Pons (tissue), 1 donor: ENCODE data around the gene KCNG2.

ENCODE experiments used
- DNase-seq: peaks from one replicate; pipeline ENCODE4 v3.0.0-alpha.2; 2016; ENCODE audit warnings: low spot score

KCNG2 gene

DNA sequence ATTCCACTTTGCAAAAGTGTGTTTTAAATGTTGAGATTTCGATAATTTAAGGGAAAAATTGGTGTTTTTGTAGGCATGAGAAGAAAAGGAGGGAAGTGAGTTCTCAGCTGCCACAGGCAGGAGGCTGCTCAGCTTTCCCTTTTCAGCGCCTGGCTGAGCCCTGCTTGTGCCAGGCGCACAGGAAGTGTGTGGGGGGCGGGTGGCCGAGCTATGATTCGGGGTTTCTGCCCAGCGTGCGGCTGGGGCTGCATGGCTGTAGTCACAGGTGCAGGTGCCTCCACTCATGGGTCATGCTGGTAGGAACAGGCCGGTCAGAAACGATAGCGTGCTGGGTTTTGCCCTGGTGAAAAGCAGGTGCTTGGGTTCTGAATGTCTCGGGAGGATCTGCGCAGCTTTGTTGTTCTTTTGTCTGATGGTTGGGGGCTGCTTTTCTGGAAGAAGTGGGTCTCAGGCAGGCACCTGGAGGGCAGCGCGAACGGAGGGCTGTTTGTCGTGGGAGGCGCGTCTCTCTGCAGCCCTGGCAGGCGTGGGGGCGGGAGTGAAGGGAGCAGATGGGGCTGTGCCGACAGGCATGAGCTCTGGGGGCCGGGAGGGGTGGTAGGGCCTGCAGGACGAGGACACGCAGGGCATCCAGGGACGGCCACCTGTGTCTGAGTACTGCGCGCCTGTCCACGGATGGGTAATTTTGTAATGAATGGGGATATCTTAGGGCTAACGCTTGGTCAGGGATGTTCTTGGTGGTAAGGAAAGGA, 2.1 kb downstream of the KCNG2 start:
- no peak for DNase-seq

DNA sequence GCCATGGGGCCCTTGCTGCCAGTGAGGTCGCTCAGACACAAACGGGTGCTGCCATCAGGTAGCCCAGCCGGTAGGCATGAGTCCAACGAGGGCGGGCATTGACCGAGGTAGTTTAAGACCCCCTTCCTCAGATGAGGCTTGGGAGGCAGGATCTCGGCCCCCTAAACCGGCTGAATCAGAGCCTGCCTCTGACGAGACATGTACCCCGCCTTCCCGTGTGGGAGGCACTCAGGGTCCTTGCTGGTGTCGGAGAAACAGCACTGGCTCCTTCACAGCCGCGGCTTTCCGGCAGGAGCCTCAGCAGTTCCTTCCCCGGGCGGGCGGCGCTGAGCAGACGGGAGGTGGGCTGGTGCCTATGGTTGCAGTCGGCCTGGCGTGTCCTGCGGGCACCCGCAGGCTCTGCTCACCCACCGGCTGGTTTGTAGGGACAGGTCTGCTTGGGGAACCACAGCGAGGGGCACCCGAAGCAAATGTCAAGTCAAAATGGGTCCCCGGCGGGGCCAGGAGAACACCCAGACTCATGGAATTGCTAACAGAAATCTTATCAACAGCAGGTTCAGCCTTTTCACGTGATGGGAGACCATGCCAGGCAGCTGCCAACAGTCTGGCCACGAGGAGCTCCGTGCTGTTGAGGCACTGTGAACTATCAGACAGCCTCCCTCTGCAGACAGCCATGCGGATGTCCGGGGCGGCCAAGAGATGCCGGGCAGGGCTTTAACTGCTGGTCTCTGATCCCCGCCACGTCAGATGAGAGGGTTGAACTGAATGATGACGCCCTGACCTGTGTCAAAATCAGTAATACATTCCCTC, 2.8 kb downstream of the KCNG2 start:
- DNase-seq: no peak

DNA sequence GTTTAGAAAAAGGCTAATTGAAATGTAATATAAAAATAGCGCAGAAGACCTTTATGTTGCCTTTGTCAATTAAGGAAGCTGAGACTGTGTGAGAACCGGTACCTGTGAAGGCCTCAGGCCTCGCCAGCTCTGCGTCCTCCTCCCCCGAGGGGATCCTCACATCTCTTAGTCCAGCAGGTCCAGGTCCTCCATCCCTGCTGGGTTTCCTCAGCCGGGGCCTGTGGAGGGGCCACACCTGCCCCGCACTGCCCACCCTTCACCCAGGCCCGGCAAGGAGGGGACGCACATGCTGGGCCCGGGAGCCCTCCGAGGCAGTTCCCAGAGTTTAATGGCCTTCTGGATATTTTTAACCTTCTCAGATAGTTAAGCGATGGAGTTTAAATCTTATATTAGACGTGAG, 3.5 kb downstream of the KCNG2 start:
- DNase-seq: no peak

DNA sequence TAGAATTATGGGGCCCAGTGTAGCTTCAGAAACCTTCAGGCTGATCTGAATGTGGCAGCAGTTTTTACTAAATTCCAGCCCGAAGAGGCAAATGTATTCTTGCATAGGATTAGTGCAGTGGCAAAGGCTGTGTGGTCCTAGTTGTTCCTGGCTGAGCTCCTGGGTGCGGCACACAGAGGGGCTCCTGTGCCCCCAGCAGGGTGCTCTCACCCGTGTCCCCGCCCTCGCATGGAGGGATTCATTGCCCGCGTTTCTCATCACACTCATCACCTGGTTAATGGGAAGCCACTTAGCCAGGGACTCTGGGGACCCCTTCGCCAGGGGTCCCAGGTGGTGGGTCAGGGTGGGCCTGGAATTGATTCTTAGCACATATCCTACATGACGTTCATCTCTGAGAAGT, 3.9 kb downstream of the KCNG2 start:
- no peak for DNase-seq

DNA sequence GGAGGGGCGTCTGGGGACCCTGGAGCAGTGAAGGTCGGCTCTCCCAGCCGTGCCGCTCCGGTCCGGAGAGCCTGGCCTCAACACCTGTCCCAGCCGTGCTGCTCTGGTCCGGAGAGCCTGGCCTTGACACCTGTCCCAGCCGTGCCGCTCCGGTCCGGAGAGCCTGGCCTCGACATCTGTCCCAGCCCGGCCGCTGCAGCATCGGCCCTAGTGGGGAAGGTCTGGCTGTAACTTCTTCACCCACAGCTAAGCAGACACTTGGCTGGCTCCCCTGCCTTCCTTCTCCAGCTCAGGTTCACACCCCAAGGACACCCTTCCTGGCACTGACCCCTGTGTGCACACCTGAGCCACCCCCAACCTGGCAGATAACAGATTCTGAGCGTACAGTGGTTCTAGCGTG, 4.6 kb downstream of the KCNG2 start:
- DNase-seq: no peak

DNA sequence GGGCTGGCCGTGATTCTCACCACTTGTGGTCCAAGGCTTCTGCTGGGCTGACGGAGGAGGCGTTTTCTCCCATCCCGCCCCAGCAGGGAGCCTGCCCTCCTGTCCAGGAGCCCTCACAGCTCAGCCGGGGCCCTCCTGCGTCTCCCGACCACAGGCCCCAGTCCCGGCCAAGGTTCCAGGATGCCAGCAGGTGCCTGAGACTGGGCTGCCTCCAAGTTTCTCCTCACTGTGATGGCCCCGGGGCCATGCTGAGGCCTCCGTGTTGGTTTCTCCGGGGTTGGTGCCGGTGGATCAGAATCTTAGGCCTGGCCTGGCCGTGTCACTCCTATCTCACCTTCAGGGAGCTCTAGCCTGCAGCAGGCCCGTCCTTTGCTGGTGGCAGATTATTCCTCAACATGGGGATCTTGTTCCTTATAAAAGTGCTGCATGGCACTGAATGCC, 5.9 kb downstream of the KCNG2 start:
- DNase-seq: no peak

DNA sequence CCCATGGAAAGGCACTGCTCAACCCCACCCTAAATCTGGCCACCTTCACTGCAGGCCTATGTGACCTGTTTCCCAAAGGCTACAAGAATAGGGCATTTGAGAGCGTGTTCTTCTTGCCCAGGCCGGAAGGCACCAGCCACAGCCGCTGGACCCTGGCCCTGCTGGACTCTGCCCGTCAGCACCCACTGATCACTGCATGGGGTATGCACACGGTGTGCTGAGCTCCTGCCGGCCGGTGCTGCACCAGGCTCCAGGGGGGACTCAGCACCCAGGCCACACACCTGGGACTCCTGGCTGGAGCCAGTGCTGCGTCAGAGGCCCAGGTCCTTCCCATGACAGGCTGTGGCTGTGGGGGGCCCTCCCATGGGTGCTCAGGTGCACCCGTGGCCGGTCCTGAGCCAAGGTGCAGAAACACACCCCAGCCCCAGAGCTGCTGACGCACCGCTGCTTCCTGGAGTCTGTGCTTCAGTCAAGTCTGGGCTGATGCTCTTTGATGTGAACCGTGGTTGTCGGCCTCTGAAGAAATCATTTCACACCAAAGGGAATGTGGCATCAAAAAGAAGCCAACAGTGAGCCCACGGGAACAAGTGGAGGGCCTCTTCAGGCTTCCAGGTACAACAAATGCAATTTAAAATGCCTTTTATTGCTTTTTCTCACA, 6.5 kb downstream of the KCNG2 start:
- no peak for DNase-seq

DNA sequence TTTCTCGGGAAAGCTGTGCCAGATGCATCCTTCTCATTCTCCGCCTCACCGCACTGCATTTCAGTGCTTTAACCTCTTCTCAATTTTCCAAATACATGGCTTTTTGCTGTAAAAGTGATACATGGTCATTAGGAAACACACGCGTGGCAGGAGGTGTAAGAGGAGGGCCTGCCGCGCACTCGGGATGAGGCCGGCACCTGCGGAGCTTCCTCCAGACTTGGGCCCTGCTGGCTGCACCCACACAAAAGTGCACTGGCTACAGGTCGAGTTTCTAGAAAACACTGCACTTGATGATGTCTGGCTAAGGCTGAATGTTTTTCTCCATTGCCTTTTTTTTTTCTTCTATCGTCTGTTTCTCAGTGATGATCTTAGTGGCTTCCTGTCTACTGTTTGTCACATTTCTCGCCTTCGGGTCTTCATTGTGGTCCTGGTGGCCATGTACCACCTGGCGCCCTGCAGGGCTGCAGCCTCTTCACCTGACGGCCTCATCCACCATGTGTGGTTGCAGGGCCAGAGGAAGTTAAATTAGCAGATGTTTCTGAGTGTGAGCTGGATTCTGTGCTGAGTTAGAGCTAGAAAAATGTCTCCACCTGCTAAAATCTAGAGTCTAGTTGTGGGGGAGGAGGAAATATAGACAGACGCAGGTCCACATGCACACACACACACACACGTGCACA, 7.6 kb downstream of the KCNG2 start:
- DNase-seq: no peak

DNA sequence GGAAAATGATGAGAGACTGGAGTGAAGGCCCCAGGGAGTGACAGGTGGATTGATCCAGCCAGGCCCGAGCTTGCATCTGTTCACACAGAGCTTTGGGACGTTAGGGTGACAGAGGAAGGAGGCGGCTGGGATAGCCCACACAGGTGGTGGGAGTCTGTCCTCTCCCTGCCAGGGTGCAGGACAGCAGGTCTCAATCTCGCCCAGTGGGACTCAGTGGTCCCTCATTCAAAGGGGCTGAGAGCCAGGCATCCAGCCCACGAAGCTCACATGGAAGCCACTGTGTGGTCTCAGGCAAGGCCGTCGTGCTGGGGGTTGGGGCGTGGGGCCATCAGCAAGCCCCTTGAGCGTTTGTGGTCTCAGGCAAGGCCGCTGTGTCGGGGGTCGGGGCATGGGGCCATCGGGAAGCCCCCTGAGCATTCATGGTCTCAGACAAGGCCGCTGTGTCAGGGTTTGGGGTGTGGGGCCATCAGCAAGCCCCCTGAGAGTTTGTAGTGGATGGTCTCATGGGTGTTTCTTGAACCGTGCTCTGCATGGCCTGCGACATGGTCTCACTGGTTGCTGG, 8.3 kb downstream of the KCNG2 start:
- DNase-seq: no peak

DNA sequence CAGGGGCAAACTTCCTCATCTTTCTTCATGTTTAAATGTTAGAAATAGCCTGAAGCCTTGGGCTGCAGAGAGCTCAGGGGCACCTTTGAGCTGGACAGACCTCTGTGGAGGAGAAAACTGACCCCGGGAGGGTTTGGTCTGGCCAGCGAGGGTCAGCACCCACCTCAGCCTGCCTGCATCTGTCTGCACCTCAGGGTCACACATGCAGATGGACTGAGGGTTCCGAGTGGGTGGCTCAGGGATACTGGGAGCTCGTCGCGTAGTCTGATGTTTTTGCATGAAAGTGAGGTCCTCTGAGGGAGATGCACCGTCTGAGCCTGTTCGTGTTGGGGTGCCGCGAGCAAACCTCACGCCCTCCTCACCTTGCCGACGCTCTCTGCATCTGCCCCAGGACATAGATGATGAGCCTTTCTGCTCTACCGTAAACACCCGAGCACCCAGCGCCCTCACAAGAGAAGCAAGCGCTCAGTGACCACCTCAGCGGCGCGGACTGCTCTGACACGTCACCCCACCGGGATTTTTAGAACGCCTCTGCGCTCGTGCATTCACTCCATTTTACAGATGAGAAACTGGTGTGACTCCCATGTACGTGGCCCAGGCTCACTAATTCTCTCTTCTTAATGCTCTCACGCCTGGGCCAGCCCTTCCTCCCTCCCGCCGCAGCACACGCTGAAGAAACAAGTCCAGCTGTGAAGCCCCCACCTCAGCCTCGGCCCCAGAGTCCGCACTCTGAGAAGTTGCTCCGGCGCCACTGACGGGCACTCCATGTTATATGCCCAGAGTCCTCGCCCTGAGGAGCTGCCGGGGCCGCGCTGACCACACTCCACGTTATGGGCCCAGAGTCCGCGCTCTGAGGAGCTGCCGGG, 9.5 kb downstream of the KCNG2 start:
- no peak for DNase-seq

DNA sequence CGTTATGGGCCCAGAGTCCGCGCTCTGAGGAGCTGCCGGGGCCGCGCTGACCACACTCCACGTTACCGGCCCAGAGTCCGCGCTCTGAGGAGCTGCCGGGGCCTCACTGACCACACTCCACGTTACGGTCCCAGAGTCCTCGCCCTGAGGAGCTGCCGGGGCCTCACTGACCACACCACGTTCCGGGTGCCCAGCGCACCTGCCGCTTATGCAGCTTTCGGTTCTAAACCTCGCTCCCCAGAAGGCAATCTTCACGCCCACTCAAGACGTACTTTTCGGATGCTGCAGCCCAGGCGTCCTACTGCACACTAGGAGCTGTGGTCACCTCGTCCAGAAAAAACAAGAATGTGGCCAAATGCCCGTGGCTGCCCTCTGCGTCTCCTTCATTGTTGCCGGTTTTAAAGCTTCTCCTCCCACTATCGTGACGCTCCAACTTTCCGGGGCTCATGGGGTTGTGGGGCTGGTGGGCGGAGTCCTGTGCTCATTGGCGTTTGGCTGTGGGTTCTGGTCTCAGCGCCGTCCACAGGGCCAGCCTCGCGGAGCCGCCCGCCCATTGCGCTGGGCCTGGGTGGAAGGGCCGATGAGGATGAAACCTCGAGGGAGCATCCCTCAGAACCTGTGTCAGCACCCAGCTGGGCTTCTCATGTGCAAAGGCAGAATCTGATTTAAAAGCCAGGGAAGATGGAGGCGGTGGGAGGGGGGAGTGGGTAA, 11.9 kb downstream of the KCNG2 start:
- DNase-seq: no peak

DNA sequence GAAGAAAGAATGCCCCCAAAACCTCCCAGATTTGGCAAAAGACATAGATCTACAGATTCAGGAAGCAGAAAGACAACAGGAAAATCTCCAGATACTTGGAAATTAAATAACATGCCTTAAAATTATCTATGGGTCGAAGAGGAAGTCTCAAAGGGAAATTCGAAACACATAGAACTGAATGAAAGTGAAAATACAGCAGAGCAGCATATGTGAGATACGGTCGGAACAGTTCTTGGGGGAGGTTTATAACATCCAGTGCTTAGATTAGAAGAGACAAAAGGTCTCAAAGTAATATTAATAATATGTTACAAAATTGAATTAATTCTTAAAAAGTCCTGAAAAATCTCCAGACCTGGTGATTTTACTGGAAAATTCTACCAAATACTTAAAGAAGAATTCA, 14.3 kb downstream of the KCNG2 start:
- no peak for DNase-seq

DNA sequence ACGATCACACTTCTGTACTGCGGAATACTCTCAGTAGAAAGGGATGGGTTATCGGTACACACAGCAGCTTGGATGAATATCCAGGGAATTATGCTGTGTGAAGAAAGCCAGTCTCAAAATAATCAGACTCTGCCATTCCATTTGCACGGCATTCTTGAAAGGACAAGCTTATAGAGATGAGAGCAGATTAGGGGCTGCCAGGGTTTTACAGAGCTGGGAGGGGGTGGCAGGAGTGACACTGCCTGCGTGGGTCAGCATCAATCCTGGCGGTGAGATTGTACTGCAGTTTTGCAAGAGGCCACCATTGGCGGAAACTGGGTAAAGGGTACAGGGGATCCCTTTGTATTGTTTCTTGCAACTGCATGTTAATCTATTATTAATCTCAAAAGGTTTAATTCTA, 16.6 kb downstream of the KCNG2 start:
- DNase-seq: no peak

DNA sequence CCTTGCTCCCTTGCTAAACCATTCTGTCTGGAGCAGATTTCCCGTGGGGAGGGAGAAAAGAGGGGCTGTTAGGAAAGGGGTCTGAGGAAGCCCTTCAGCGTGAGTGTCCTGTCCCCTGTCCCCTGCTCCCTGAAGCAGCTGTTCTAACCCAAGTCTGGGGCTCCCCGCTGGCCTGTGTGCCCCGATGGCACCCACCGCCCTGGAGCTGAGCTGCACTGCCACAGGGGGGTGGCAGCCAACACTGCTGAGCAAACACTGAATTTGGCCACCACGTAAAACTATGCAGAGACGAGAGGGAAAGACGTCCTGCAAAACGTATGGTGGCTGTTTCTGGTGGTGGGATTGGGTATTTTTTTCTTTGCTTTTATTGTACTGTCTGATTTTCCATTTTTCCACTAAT, 17.9 kb downstream of the KCNG2 start:
- no peak for DNase-seq

DNA sequence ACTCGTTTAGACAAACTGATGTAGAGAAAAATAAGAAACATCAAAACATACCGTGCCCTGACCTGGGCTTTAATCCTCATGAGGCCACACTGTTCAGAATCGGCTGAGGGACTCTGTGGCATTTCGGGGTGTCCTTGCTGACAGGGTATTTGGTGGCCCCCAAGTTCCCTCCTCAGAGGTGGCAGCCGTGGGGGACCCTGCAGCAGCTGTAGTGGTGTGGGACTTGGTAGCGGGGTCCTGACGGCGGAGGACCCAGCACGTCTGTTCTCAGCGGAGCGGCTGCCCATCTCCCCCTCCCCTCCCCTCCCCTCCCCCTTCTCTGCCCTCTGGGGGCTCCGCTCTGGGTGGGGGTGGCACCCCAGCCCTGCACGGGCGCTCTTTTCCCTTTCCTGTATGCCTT, 18.4 kb downstream of the KCNG2 start:
- no peak for DNase-seq

DNA sequence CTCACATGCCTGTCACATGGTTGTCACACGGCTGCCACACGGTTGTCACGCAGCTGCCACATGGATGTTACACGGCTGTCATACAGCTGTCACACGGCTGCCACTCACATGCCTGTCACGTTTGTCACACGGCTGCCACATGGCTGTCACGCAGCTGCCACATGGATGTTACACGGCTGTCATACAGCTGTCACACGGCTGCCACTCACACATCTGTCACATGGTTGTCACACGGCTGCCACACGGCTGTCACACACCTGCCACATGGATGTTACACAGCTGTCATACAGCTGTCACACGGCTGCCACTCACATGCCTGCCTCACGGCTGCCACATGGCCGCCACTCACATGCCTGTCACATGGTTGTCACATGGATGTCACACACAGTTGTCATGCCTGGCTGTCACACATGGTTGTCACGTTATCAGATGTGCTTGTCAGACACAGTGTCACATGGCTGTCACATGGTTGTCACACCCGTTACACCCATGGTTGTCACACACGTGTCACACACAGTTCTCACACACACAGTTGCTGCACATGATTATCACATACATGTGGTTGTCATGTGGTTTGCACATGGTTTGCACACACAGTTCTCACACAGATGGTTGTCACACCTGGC, 19.4 kb downstream of the KCNG2 start:
- DNase-seq: no peak

DNA sequence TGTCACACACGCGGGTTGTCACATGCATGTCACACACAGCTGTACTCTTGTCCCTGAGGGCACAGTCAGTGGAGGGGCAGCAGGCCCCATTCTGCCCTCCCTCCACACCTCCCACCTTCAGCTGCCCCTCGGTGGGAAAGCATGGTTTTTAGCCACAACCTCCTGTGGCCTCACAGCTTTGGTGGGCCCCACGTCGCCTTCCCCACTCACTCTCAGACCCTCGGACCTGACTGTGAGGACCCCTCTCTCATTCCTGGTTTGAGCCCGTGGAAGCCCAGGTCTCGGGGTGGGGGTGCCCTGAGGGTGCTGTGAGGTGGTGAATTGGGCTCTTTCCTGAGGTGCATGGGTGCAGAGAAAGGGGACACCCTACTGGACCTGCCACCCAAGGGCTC, 19.9 kb downstream of the KCNG2 start:
- no peak for DNase-seq

DNA sequence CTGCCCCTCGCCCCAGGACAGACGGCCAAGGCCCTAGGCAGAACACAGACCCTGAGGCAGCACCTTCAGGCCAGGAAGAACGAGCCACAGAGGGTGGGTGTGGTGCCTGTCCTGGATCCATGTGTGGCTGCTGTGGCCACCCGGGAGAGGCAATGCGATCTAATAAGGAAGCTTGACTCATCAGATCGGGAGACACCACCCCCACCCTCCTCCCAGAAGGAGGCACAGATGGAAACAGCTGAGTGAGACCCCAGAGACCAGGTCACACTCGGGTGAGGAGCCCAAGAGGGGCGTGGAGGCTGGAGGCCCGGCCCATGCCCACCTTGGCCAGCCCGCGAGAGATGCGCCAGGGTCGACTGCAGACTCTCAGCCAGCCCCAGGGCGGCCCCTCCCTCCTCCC, 20.3 kb downstream of the KCNG2 start:
- DNase-seq: no peak

DNA sequence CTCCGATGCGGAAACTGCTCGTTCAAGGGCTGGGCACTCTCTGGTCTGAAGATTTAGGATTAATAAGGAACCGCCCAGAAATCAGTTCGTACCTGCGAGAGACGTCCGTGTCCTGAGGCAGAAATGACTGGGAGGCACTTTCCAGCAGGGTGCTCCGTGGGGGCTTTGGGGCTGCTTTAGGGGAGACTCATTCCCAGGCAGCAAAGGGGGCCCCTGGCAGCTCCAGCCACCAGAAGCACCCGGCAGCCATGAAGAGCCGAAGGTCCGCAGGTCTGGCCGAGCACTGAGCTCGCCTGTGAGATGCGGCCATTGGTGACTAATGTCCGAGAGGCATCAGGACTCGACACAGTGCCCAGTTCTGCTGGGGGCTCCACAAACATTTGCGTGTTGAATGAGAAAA, 20.9 kb downstream of the KCNG2 start:
- no peak for DNase-seq
